WTC11 (cell line): Measurements from ENCODE around the gene ZEB1.

Experiments used
- NR1H2 ChIP-seq: sonication (generic); formaldehyde crosslinking; IDR thresholded peaks from 2 replicates; pipeline ENCODE4 v1.9.0; 2021; ENCODE audit warnings: mild to moderate bottlenecking, moderate library complexity, missing genetic modification reagents
- SMAD3 ChIP-seq: sonication (generic); formaldehyde crosslinking; IDR thresholded peaks from 2 replicates; pipeline ENCODE4 v1.8.0; 2022; ENCODE audit warnings: missing genetic modification reagents, mild to moderate bottlenecking, borderline replicate concordance
- TF ChIP-seq, protein P1 (sequence below): fragments of 200-600 bp; IDR thresholded peaks from 2 replicates; pipeline ENCODE4 v1.8.0; 2022; ENCODE audit warnings: antibody characterized with exemption
- TF ChIP-seq, protein P2 (sequence below): sonication (generic); formaldehyde crosslinking; IDR thresholded peaks from 2 replicates; pipeline ENCODE4 v1.8.1; 2022; ENCODE audit warnings: mild to moderate bottlenecking, moderate library complexity, missing genetic modification reagents
- TF ChIP-seq, protein P3 (sequence below): sonication (generic); formaldehyde crosslinking; IDR thresholded peaks from 2 replicates; pipeline ENCODE4 v1.8.0; 2022; ENCODE audit warnings: mild to moderate bottlenecking, missing genetic modification reagents
- TF ChIP-seq, protein P4 (sequence below): sonication (generic); formaldehyde crosslinking; IDR thresholded peaks from 2 replicates; pipeline ENCODE4 v1.8.1; 2023; ENCODE audit warnings: mild to moderate bottlenecking, missing genetic modification reagents, moderate library complexity
- TF ChIP-seq, protein P5 (sequence below): sonication (generic); formaldehyde crosslinking; IDR thresholded peaks from 2 replicates; pipeline ENCODE4 v1.8.1; 2022; ENCODE audit warnings: low read depth, mild to moderate bottlenecking, moderate library complexity, missing genetic modification reagents, borderline replicate concordance
- TF ChIP-seq, protein P6 (sequence below): sonication (generic); formaldehyde crosslinking; conservative IDR thresholded peaks from 2 replicates; pipeline ENCODE4 v1.8.1; 2022; ENCODE audit warnings: mild to moderate bottlenecking, missing genetic modification reagents

DNA sequence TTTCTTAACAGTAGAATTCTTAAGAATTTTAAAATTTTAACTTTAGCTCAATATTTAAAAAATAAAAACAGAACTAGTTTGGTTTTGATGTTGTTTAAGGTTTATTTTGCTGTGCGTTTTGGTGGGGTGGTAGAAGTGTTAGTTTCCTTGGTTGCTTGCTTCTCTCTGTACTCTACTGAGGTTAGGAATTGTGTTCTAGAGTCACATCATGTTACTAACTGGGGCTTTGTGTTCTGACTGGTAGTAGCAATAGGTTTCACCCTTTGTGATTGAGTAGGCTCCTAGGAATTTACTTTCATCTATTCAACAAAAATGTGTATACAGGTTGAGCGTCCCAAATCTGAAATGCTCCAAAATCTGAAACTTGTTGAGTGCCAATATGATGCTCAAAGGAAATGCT, 99.5 kb downstream of the ZEB1 start:
- TF ChIP-seq NR1H2 (no peak), SMAD3 (CRISPR knock-in tag) (no peak)
- TF ChIP-seq, protein P1, sequence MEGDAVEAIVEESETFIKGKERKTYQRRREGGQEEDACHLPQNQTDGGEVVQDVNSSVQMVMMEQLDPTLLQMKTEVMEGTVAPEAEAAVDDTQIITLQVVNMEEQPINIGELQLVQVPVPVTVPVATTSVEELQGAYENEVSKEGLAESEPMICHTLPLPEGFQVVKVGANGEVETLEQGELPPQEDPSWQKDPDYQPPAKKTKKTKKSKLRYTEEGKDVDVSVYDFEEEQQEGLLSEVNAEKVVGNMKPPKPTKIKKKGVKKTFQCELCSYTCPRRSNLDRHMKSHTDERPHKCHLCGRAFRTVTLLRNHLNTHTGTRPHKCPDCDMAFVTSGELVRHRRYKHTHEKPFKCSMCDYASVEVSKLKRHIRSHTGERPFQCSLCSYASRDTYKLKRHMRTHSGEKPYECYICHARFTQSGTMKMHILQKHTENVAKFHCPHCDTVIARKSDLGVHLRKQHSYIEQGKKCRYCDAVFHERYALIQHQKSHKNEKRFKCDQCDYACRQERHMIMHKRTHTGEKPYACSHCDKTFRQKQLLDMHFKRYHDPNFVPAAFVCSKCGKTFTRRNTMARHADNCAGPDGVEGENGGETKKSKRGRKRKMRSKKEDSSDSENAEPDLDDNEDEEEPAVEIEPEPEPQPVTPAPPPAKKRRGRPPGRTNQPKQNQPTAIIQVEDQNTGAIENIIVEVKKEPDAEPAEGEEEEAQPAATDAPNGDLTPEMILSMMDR, result no peak
- TF ChIP-seq, protein P2, sequence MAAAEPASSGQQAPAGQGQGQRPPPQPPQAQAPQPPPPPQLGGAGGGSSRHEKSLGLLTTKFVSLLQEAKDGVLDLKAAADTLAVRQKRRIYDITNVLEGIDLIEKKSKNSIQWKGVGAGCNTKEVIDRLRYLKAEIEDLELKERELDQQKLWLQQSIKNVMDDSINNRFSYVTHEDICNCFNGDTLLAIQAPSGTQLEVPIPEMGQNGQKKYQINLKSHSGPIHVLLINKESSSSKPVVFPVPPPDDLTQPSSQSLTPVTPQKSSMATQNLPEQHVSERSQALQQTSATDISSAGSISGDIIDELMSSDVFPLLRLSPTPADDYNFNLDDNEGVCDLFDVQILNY (CRISPR knock-in tag), result no peak
- TF ChIP-seq, protein P3, sequence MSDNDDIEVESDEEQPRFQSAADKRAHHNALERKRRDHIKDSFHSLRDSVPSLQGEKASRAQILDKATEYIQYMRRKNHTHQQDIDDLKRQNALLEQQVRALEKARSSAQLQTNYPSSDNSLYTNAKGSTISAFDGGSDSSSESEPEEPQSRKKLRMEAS (CRISPR knock-in tag), result no peak
- TF ChIP-seq, protein P4, sequence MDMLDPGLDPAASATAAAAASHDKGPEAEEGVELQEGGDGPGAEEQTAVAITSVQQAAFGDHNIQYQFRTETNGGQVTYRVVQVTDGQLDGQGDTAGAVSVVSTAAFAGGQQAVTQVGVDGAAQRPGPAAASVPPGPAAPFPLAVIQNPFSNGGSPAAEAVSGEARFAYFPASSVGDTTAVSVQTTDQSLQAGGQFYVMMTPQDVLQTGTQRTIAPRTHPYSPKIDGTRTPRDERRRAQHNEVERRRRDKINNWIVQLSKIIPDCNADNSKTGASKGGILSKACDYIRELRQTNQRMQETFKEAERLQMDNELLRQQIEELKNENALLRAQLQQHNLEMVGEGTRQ (CRISPR knock-in tag), result no peak
- TF ChIP-seq, protein P5, sequence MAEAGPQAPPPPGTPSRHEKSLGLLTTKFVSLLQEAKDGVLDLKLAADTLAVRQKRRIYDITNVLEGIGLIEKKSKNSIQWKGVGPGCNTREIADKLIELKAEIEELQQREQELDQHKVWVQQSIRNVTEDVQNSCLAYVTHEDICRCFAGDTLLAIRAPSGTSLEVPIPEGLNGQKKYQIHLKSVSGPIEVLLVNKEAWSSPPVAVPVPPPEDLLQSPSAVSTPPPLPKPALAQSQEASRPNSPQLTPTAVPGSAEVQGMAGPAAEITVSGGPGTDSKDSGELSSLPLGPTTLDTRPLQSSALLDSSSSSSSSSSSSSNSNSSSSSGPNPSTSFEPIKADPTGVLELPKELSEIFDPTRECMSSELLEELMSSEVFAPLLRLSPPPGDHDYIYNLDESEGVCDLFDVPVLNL (CRISPR knock-in tag), result no peak
- TF ChIP-seq, protein P6, sequence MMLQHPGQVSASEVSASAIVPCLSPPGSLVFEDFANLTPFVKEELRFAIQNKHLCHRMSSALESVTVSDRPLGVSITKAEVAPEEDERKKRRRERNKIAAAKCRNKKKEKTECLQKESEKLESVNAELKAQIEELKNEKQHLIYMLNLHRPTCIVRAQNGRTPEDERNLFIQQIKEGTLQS, result no peak
